Measurements from ENCODE around the gene MAMLD1.
A peak's percentile ranks its signal among the peaks of the same experiment; 100 is the strongest.

DNA sequence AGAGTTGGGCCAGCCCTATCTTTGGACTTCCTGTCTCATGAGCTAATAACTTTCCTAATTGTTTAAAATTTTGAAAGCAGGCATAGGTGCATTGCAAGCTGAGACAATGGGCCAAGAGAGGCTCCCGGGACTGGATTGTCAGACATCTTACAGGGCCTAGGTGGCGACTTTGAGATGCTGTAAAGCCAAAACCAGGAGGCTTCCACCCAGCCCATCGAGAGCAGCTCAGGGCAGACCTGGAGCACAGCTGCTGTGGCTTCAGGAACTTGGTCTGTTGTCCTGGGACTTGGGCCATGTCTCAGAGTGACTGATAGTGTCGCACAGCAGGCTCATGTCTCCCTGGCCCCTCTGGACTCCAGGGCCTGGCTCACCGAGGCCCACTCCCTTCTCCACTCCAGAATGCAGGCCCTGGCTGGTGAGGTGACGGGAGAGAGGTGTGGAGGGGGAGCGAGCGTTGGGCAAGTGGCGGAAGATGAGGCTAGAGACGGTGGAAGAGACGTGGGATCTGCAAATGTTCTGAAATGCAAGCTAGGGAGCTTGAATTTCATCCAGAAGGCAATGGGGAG, 181.2 kb downstream of the MAMLD1 start:
- no peak for TF ChIP-seq POLR2AphosphoS5 (IDR thresholded peaks at IDR 0.05; ENCODE audit: low read depth, low read length)
- no peak for TF ChIP-seq EZH2 (IDR thresholded peaks at IDR 0.05; ENCODE audit: low read depth, low read length, severe bottlenecking)
- TF ChIP-seq, protein P1, sequence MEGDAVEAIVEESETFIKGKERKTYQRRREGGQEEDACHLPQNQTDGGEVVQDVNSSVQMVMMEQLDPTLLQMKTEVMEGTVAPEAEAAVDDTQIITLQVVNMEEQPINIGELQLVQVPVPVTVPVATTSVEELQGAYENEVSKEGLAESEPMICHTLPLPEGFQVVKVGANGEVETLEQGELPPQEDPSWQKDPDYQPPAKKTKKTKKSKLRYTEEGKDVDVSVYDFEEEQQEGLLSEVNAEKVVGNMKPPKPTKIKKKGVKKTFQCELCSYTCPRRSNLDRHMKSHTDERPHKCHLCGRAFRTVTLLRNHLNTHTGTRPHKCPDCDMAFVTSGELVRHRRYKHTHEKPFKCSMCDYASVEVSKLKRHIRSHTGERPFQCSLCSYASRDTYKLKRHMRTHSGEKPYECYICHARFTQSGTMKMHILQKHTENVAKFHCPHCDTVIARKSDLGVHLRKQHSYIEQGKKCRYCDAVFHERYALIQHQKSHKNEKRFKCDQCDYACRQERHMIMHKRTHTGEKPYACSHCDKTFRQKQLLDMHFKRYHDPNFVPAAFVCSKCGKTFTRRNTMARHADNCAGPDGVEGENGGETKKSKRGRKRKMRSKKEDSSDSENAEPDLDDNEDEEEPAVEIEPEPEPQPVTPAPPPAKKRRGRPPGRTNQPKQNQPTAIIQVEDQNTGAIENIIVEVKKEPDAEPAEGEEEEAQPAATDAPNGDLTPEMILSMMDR (IDR thresholded peaks at IDR 0.05; ENCODE audit: control extremely low read depth in 1 of 3, insufficient read depth in 1 of 3, low read depth in 1 of 3, low read length in 3 of 3): peak in 2 of 3 experiments; percentile 44 to 57; a peak in 3 of 4 replicates
- TF ChIP-seq HDAC2 (IDR thresholded peaks at IDR 0.05; ENCODE audit: borderline replicate concordance in 1 of 2, low read depth in 2 of 2, low read length in 2 of 2): no peak
- no peak for TF ChIP-seq CEBPB (IDR thresholded peaks at IDR 0.05; ENCODE audit: low read depth, low read length)
- no peak for TF ChIP-seq POLR2A (IDR thresholded peaks at IDR 0.05; ENCODE audit: control extremely low read depth in 1 of 2, low read depth in 2 of 2, low read length in 2 of 2)
- TF ChIP-seq KDM1A (IDR thresholded peaks at IDR 0.05; ENCODE audit: borderline replicate concordance, low read length): no peak
- no peak for TF ChIP-seq JUN (IDR thresholded peaks at IDR 0.05; ENCODE audit: low read depth, low read length)
- TF ChIP-seq BCL11A (IDR thresholded peaks at IDR 0.05; ENCODE audit: low read depth in 2 of 2, low read length in 2 of 2): no peak
- TF ChIP-seq JUND (IDR thresholded peaks at IDR 0.05; ENCODE audit: low read length): no peak
- no peak for TF ChIP-seq FOSL1 (IDR thresholded peaks at IDR 0.05; ENCODE audit: insufficient read depth, low read depth, low read length)
- no peak for TF ChIP-seq TAF1 (IDR thresholded peaks at IDR 0.05; ENCODE audit: low read depth, low read length)
- TF ChIP-seq CREB1 (IDR thresholded peaks at IDR 0.05): no peak
- no peak for TF ChIP-seq CHD1 (IDR thresholded peaks at IDR 0.05; ENCODE audit: low read depth, low read length)
